Neural progenitor cell (in vitro differentiated cells): ENCODE data around the gene SFI1. TPM values are rescaled to one million over a fixed set of nuclear protein-coding genes. Genes with fewer than 3 reads are reported as not detected.

ENCODE experiments used
- DNase-seq: peaks from one replicate; pipeline ENCODE4 v3.0.0-alpha.2; 2016; ENCODE audit warnings: low spot score
- H2AFZ ChIP-seq: fragments of 200-600 bp; sonication (generic); replicated peaks from 2 replicates; pipeline ENCODE4 v1.6.1; 2016; ENCODE audit warnings: antibody characterized with exemption
- H3F3A ChIP-seq: fragments of 200-600 bp; sonication (generic); 2 replicates; pipeline ENCODE4 v1.6.1; 2016; ENCODE audit warnings: antibody characterized with exemption, low read depth
- H3K27ac ChIP-seq: fragments of 200-600 bp; sonication (generic); 2 replicates; pipeline ENCODE4 v1.5.1; 2016; ENCODE audit warnings: mild to moderate bottlenecking
- H3K27me3 ChIP-seq: fragments of 200-600 bp; sonication (generic); 2 replicates; pipeline ENCODE4 v1.6.1; 2016; ENCODE audit warnings: mild to moderate bottlenecking, moderate library complexity
- H3K36me3 ChIP-seq: fragments of 200-600 bp; sonication (generic); 2 replicates; pipeline ENCODE4 v1.5.1; 2016
- H3K4me1 ChIP-seq: fragments of 200-600 bp; sonication (generic); 2 replicates; pipeline ENCODE4 v1.6.1; 2016; ENCODE audit warnings: mixed run types
- H3K4me2 ChIP-seq: fragments of 200-600 bp; sonication (generic); 2 replicates; pipeline ENCODE4 v1.6.1; 2016
- H3K4me3 ChIP-seq: fragments of 200-600 bp; sonication (generic); 2 replicates; pipeline ENCODE4 v1.5.1; 2016
- H3K79me2 ChIP-seq: fragments of 200-600 bp; sonication (generic); 2 replicates; pipeline ENCODE4 v1.6.1; 2016; ENCODE audit warnings: low read depth
- H3K9ac ChIP-seq: fragments of 200-600 bp; sonication (generic); 2 replicates; pipeline ENCODE4 v1.6.1; 2016
- H3K9me3 ChIP-seq: fragments of 200-600 bp; sonication (generic); 2 replicates; pipeline ENCODE4 v1.5.1; 2016; ENCODE audit warnings: low read depth
- H4K20me1 ChIP-seq: fragments of 200-600 bp; sonication (generic); 2 replicates; pipeline ENCODE4 v1.6.1; 2016; ENCODE audit warnings: low read depth
- H3K27ac Mint-ChIP-seq: 3 replicates; pipeline ENCODE4 v1.8.0; 2021; ENCODE audit warnings: mixed read lengths
- H3K27me3 Mint-ChIP-seq: 2 replicates; pipeline ENCODE4 v1.8.0; 2022; ENCODE audit warnings: low read depth, mild to moderate bottlenecking, inconsistent platforms, moderate library complexity, mixed read lengths; ENCODE audit not compliant: insufficient read depth
- H3K36me3 Mint-ChIP-seq: 3 replicates; pipeline ENCODE4 v1.8.0; 2021; ENCODE audit warnings: mixed read lengths
- H3K4me1 Mint-ChIP-seq: 3 replicates; pipeline ENCODE4 v1.8.0; 2021; ENCODE audit warnings: mixed read lengths
- H3K4me3 Mint-ChIP-seq: 3 replicates; pipeline ENCODE4 v1.8.0; 2021; ENCODE audit warnings: mild to moderate bottlenecking, moderate library complexity, mixed read lengths
- H3K9me3 Mint-ChIP-seq: 3 replicates; pipeline ENCODE4 v1.8.0; 2020; ENCODE audit warnings: mixed read lengths
- CTCF ChIP-seq: fragments of 200-600 bp; sonication (generic); IDR thresholded peaks from 2 replicates; pipeline ENCODE4 v1.5.1; 2017; ENCODE audit warnings: antibody characterized with exemption, mild to moderate bottlenecking
- EZH2 ChIP-seq: fragments of 200-600 bp; sonication (generic); IDR thresholded peaks from 2 replicates; pipeline ENCODE4 v1.6.1; 2017; ENCODE audit warnings: antibody characterized with exemption, mild to moderate bottlenecking, moderate library complexity
- EZH2phosphoT487 ChIP-seq: fragments of 200-600 bp; sonication (generic); IDR thresholded peaks from 2 replicates; pipeline ENCODE4 v1.6.1; 2017; ENCODE audit warnings: antibody characterized with exemption
- total RNA-seq: library from RNA; depleted of rRNA; stranded (reverse); fragments of >200 nt; gene quantifications from 2 replicates; pipeline ENCODE4 v1.2.3, GENCODE V29; 2015; ENCODE audit warnings: low replicate concordance

The SFI1 gene
- total RNA-seq, 1 donor from 2014 or later = 25.0 TPM

GRCh38 chr22:31628969-31629708 is 132.8 kb downstream of the SFI1 start:
- H3K4me3 Mint-ChIP-seq = peak overlapping the region; percentile 46
- H2AFZ ChIP-seq = no peak overlapping the region
- H3K4me3 ChIP-seq = no peak overlapping the region
- no peaks in the 10 kb centered on the region for H3K36me3 Mint-ChIP-seq
- no peak overlapping the region for H3K9ac ChIP-seq
- H3K27me3 Mint-ChIP-seq = peaks cover 8% of the 10 kb centered on the region
- H3K9me3 Mint-ChIP-seq = no peaks in the 10 kb centered on the region
- no peak overlapping the region for H3K27ac Mint-ChIP-seq
- no peak overlapping the region for H3K27ac ChIP-seq
- H3K27me3 ChIP-seq = no peaks in the 10 kb centered on the region
- H3F3A ChIP-seq = peaks cover 38% of the 10 kb centered on the region
- peaks cover 92% of the 10 kb centered on the region for H4K20me1 ChIP-seq
- H3K4me2 ChIP-seq = peak overlapping the region; percentile 97
- H3K79me2 ChIP-seq = peaks cover 67% of the 10 kb centered on the region
- DNase-seq = no peak
- peaks cover 38% of the 10 kb centered on the region for H3K4me1 Mint-ChIP-seq
- TF ChIP-seq EZH2 (no peak), CTCF (peak; percentile 12), EZH2phosphoT487 (no peak)
- H3K4me1 ChIP-seq = peaks cover 32% of the 10 kb centered on the region
- H3K36me3 ChIP-seq = no peaks in the 10 kb centered on the region
- no peaks in the 10 kb centered on the region for H3K9me3 ChIP-seq

- peak overlapping the region; percentile 97 for H3K4me2 ChIP-seq
- Mint-ChIP-seq H3K9me3 (no peaks in the 10 kb centered on the region), H3K36me3 (no peaks in the 10 kb centered on the region), H3K27ac (no peak overlapping the region), H3K4me3 (no peak overlapping the region), H3K4me1 (peaks cover 32% of the 10 kb centered on the region), H3K27me3 (peaks cover 2% of the 10 kb centered on the region)
- DNase-seq = no peak
- no peaks in the 10 kb centered on the region for H3K9me3 ChIP-seq
- H2AFZ ChIP-seq = no peak overlapping the region
- peak overlapping the region; percentile 80 for H3K4me3 ChIP-seq
- H3K27ac ChIP-seq = no peak overlapping the region
- H3K9ac ChIP-seq = no peak overlapping the region
- peaks cover 32% of the 10 kb centered on the region for H3F3A ChIP-seq
- peaks cover 90% of the 10 kb centered on the region for H4K20me1 ChIP-seq
- TF ChIP-seq CTCF (no peak), EZH2 (no peak), EZH2phosphoT487 (no peak)
- H3K4me1 ChIP-seq = peaks cover 26% of the 10 kb centered on the region
- no peaks in the 10 kb centered on the region for H3K27me3 ChIP-seq
- H3K79me2 ChIP-seq = peaks cover 60% of the 10 kb centered on the region
- H3K36me3 ChIP-seq = no peaks in the 10 kb centered on the region
These were observed 133.4 kb downstream of the SFI1 start for GRCh38 chr22:31629741-31630184.

- peak overlapping the region; percentile 86 for H3K4me3 Mint-ChIP-seq
- Histone ChIP-seq H3K9me3 (no peaks in the 10 kb centered on the region), H2AFZ (peak overlapping the region; percentile 38), H4K20me1 (peaks cover 87% of the 10 kb centered on the region), H3K36me3 (no peaks in the 10 kb centered on the region), H3K79me2 (peaks cover 56% of the 10 kb centered on the region), H3K4me2 (peak overlapping the region; percentile 97), H3F3A (peaks cover 23% of the 10 kb centered on the region), H3K4me1 (peaks cover 18% of the 10 kb centered on the region), H3K4me3 (peak overlapping the region; percentile 80), H3K27ac (no peak overlapping the region), H3K9ac (peak overlapping the region; percentile 39), H3K27me3 (no peaks in the 10 kb centered on the region)
- H3K27ac Mint-ChIP-seq = no peak overlapping the region
- H3K36me3 Mint-ChIP-seq = no peaks in the 10 kb centered on the region
- no peak for TF ChIP-seq EZH2
- TF ChIP-seq CTCF = peak; percentile 15
- no peak for TF ChIP-seq EZH2phosphoT487
- H3K4me1 Mint-ChIP-seq = peaks cover 26% of the 10 kb centered on the region
- H3K27me3 Mint-ChIP-seq = no peaks in the 10 kb centered on the region
- peak; percentile 87 for DNase-seq
- no peaks in the 10 kb centered on the region for H3K9me3 Mint-ChIP-seq
These were observed 134.3 kb downstream of the SFI1 start for GRCh38 chr22:31630331-31631329.
